CD14-positive monocyte (primary cell): ENCODE data around the gene RPS6KA5. TPM values are rescaled to one million over a fixed set of nuclear protein-coding genes. Genes with fewer than 3 reads are reported as not detected.

Experiments
- DNase-seq, 3 donors: peaks; one replicate each; pipeline ENCODE4 v3.0.0-alpha.2; 2011 to 2022
- H2AFZ ChIP-seq: 2 replicates; pipeline ENCODE4 v1.6.0; 2012; ENCODE audit warnings: mild to moderate bottlenecking, low read depth, low read length, inconsistent platforms; ENCODE audit not compliant: insufficient read depth, poor library complexity, severe bottlenecking
- H3K27ac ChIP-seq, 2 donors: 1 replicate in 1 of 2; 2 replicates in 1 of 2; pipeline ENCODE4 v1.5.1; 2012 to 2013; ENCODE audit warnings: low read length in 2 of 2, control low read depth in 1 of 2, inconsistent platforms in 1 of 2, low read depth in 1 of 2, mild to moderate bottlenecking in 1 of 2
- H3K27me3 ChIP-seq, 2 donors: one replicate each; pipeline versions ENCODE4 v1.6.0 to v1.6.1; 2011 to 2013; ENCODE audit warnings: low read length in 2 of 2; ENCODE audit not compliant: control insufficient read depth in 2 of 2, insufficient read depth in 2 of 2
- H3K36me3 ChIP-seq, 2 donors: replicated peaks in 1 of 2; 1 replicate in 1 of 2; 2 replicates in 1 of 2; pipeline versions ENCODE4 v1.5.1 to v1.6.1; 2012 to 2013; ENCODE audit warnings: low read length in 2 of 2, control low read depth in 1 of 2, inconsistent platforms in 1 of 2, mild to moderate bottlenecking in 1 of 2; ENCODE audit not compliant: insufficient read depth in 2 of 2, control insufficient read depth in 1 of 2
- H3K4me1 ChIP-seq, 2 donors: 1 replicate in 1 of 2; 2 replicates in 1 of 2; pipeline versions ENCODE4 v1.5.1 to v1.6.1; 2012 to 2013; ENCODE audit warnings: low read length in 2 of 2, control low read depth in 1 of 2, inconsistent platforms in 1 of 2, mild to moderate bottlenecking in 1 of 2, moderate library complexity in 1 of 2; ENCODE audit not compliant: insufficient read depth in 2 of 2, control insufficient read depth in 1 of 2
- H3K4me2 ChIP-seq: replicated peaks from 2 replicates; pipeline ENCODE3; 2012; ENCODE audit warnings: low read length, moderate library complexity, mild to moderate bottlenecking; ENCODE audit not compliant: poor library complexity, severe bottlenecking; ENCODE audit errors: extremely low read depth
- H3K4me3 ChIP-seq, 3 experiments: fragments of 200-600 bp in 1 of 3; sonication (generic) in 1 of 3; replicated peaks in 1 of 3; 1 replicate in 2 of 3; 2 replicates in 1 of 3; pipeline ENCODE4 v1.5.1; 2011 to 2013; ENCODE audit warnings: low read length in 3 of 3, mild to moderate bottlenecking in 3 of 3, control low read depth in 2 of 3, low read depth in 2 of 3, inconsistent platforms in 1 of 3, moderate library complexity in 1 of 3
- H3K79me2 ChIP-seq: 2 replicates; pipeline ENCODE4 v1.6.0; 2012; ENCODE audit warnings: mild to moderate bottlenecking, control low read depth, inconsistent platforms, low read length, moderate library complexity; ENCODE audit not compliant: insufficient read depth
- H3K9ac ChIP-seq: 2 replicates; pipeline ENCODE4 v1.6.0; 2017; ENCODE audit warnings: low read length, mild to moderate bottlenecking; ENCODE audit not compliant: insufficient read depth, poor library complexity, severe bottlenecking
- H3K9me3 ChIP-seq, 2 donors: replicated peaks in 1 of 2; 1 replicate in 1 of 2; 2 replicates in 1 of 2; pipeline versions ENCODE4 v1.5.1 to v1.6.1; 2012 to 2013; ENCODE audit warnings: low read length in 2 of 2, control low read depth in 1 of 2; ENCODE audit not compliant: control insufficient read depth in 1 of 2, insufficient read depth in 1 of 2
- H4K20me1 ChIP-seq: 2 replicates; pipeline ENCODE4 v1.6.0; 2012; ENCODE audit warnings: mild to moderate bottlenecking, low read length, control low read depth, moderate library complexity; ENCODE audit not compliant: insufficient read depth
- H3K27ac Mint-ChIP-seq, 7 donors: one replicate each; pipeline ENCODE4 v1.8.0; 2020; ENCODE audit warnings: mild to moderate bottlenecking in 7 of 7, mixed read lengths in 7 of 7, moderate library complexity in 6 of 7, inconsistent platforms in 2 of 7
- H3K27me3 Mint-ChIP-seq, 3 donors: one replicate each; pipeline ENCODE4 v1.8.0; 2021 to 2022; ENCODE audit warnings: low read depth in 3 of 3, mild to moderate bottlenecking in 3 of 3, mixed read lengths in 3 of 3, moderate library complexity in 3 of 3, inconsistent platforms in 1 of 3
- H3K36me3 Mint-ChIP-seq, 2 donors: one replicate each; pipeline ENCODE4 v1.8.0; 2020; ENCODE audit warnings: mixed read lengths in 2 of 2, inconsistent platforms in 1 of 2, mild to moderate bottlenecking in 1 of 2
- H3K4me1 Mint-ChIP-seq: one replicate; pipeline ENCODE4 v1.8.0; 2020; ENCODE audit warnings: mild to moderate bottlenecking, mixed read lengths
- H3K4me3 Mint-ChIP-seq, 2 donors: one replicate each; pipeline ENCODE4 v1.8.0; 2020; ENCODE audit warnings: mild to moderate bottlenecking in 2 of 2, mixed read lengths in 2 of 2, moderate library complexity in 1 of 2
- H3K9me3 Mint-ChIP-seq, 7 donors: one replicate each; pipeline ENCODE4 v1.8.0; 2020 to 2022; ENCODE audit warnings: mixed read lengths in 7 of 7, mild to moderate bottlenecking in 6 of 7, moderate library complexity in 6 of 7, inconsistent platforms in 2 of 7
- WGBS: methylation state at CpG from one replicate; pipeline ENCODE4 v1.1.5; 2013; ENCODE audit warnings: missing lambda C conversion rate; ENCODE audit not compliant: insufficient coverage; 5-methylcytosine and 5-hydroxymethylcytosine counted together
- intact Hi-C, 2 donors: fragments of 100-400 bp; cut with micrococcal nuclease; formaldehyde crosslinking; loops; one replicate each; pipeline versions ENCODE4 v1.15.0 to v1.15.1; 2023
- polyA plus RNA-seq, 3 donors: library from polyadenylated mRNA; depleted of rRNA in 1 of 3; unstranded in 2 of 3; stranded (reverse) in 1 of 3; fragments of 300-500 nt in 2 of 3; fragments of >200 nt in 1 of 3; fragmentation: Illumina TruSeq in 2 of 3; gene quantifications; 1 replicate in 2 of 3; 2 replicates in 1 of 3; pipeline ENCODE4 v1.2.3, GENCODE V29; 2012 to 2021
- TF ChIP-seq, protein P1 (sequence below): fragments of 200-600 bp; IDR thresholded peaks from one replicate; pipeline ENCODE4 v1.8.0; 2022; ENCODE audit warnings: antibody characterized with exemption, mild to moderate bottlenecking

The RPS6KA5 gene
- polyA plus RNA-seq, 3 donors, result 4.4 to 10.1 (median 7.9) TPM

- WGBS, result 50% methylated on average over 1 of the region's 2 CpGs
- H2AFZ ChIP-seq, result no peak overlapping the region
- no peak overlapping the region for H3K27ac Mint-ChIP-seq
- peaks cover 23 to 37% (median 30%) of the 10 kb centered on the region in 7 donors for H3K9me3 Mint-ChIP-seq
- no peak for DNase-seq
- peaks cover 24 to 26% of the 10 kb centered on the region in 2 donors for H3K9me3 ChIP-seq
- TF ChIP-seq, protein P1, sequence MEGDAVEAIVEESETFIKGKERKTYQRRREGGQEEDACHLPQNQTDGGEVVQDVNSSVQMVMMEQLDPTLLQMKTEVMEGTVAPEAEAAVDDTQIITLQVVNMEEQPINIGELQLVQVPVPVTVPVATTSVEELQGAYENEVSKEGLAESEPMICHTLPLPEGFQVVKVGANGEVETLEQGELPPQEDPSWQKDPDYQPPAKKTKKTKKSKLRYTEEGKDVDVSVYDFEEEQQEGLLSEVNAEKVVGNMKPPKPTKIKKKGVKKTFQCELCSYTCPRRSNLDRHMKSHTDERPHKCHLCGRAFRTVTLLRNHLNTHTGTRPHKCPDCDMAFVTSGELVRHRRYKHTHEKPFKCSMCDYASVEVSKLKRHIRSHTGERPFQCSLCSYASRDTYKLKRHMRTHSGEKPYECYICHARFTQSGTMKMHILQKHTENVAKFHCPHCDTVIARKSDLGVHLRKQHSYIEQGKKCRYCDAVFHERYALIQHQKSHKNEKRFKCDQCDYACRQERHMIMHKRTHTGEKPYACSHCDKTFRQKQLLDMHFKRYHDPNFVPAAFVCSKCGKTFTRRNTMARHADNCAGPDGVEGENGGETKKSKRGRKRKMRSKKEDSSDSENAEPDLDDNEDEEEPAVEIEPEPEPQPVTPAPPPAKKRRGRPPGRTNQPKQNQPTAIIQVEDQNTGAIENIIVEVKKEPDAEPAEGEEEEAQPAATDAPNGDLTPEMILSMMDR, result no peak
- no peak overlapping the region for H3K4me3 ChIP-seq
- H3K27me3 ChIP-seq, result no peaks in the 10 kb centered on the region
- no peak overlapping the region for H3K27ac ChIP-seq
- no peak overlapping the region for H3K9ac ChIP-seq
- no peak overlapping the region for H3K4me2 ChIP-seq
- peaks cover 11 to 35% of the 10 kb centered on the region in 2 donors for H3K36me3 ChIP-seq
- no peaks in the 10 kb centered on the region for H4K20me1 ChIP-seq
- H3K36me3 Mint-ChIP-seq, result peaks cover 42 to 48% of the 10 kb centered on the region in 2 donors
- H3K4me3 Mint-ChIP-seq, result no peak overlapping the region
- H3K4me1 Mint-ChIP-seq, result no peaks in the 10 kb centered on the region
- no peaks in the 10 kb centered on the region for H3K79me2 ChIP-seq
- intact Hi-C loops, result no loop called here
- no peaks in the 10 kb centered on the region for H3K4me1 ChIP-seq
- no peaks in the 10 kb centered on the region for H3K27me3 Mint-ChIP-seq
These were observed 121.8 kb downstream of the RPS6KA5 start for GRCh38 chr14:90938615-90939014.

DNA sequence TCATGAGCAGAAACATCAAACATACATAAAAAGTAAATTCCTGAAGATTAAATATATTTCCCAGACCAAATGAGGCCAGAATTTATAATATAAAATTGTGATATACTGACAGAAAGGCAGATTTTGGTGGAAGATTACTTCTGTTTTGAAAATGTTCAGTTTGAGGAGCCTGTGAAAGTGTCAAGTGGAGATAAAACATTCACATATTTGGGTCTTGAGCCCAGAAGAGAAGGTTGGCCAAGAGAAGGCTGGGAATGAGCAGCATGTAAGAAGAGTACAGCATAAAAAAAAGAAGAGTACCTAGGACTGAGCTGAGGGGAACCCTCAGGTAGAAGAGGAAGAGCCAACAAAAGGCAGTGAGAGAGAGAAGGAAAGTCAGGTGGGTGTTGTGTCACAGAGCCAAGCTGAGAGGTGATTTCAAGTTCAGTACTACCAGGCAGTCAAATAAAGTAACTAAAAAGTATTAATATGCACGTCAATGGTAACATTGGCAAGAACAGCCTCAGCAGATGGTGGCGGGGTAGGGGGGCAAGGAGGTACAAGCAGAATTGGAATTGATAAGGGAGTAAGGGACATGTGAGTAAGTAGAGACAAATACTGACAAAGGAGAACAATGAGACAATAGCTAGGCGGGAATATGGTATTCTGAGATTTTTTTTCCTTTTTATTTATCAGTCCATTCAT, 123.5 kb downstream of the RPS6KA5 start:
- H3K79me2 ChIP-seq, result no peaks in the 10 kb centered on the region
- no peaks in the 10 kb centered on the region for H3K4me1 Mint-ChIP-seq
- H3K27me3 Mint-ChIP-seq, result no peaks in the 10 kb centered on the region
- peaks cover 42% of the 10 kb centered on the region in 2 donors for H3K36me3 Mint-ChIP-seq
- no peak for DNase-seq
- no peak overlapping the region for H3K4me3 ChIP-seq
- no peak overlapping the region for H3K9ac ChIP-seq
- peaks cover 24 to 26% of the 10 kb centered on the region in 2 donors for H3K9me3 ChIP-seq
- peaks cover 23 to 37% (median 30%) of the 10 kb centered on the region in 7 donors for H3K9me3 Mint-ChIP-seq
- intact Hi-C loops, result no loop called here
- H3K27ac ChIP-seq, result no peak overlapping the region
- H3K4me1 ChIP-seq, result no peaks in the 10 kb centered on the region
- TF ChIP-seq, protein P1, result no peak
- H3K27ac Mint-ChIP-seq, result peak overlapping the region in 1 of 7 donors; percentile 6
- H3K4me3 Mint-ChIP-seq, result no peak overlapping the region
- no peak overlapping the region for H2AFZ ChIP-seq
- no peaks in the 10 kb centered on the region for H3K27me3 ChIP-seq
- H3K36me3 ChIP-seq, result peaks cover 8 to 35% of the 10 kb centered on the region in 2 donors
- no peak overlapping the region for H3K4me2 ChIP-seq
- H4K20me1 ChIP-seq, result no peaks in the 10 kb centered on the region
- WGBS, result 100% methylated on average over 1 of the region's 3 CpGs
